ENCODE results near the gene TTN.

TTN gene

DNA sequence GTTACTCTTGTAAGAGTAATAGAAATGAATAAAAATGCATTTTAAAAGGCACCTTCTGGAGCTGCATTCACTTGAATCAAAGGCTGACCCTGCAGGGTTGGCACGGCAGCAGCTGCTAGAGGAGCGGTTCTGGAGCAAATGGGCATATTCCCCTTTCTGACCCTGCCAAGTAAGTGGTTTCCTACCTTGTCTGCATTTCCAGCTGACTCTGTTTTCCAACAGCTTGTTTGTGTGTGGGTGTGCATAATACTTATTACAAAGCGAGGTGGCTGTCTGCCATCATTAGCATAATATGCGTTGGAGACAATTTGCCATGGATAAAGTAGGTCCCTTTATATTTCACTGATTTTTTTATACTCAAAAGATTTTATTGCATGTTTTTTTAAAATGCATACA is 21.3 kb upstream of the TTN start:
- no peak for DNase-seq
- TF ChIP-seq POLR2A (IDR thresholded peaks at IDR 0.05; ENCODE audit: low read length) = no peak
- no peak for TF ChIP-seq GATA1 (IDR thresholded peaks at IDR 0.05; ENCODE audit: low read depth, low read length)

DNA sequence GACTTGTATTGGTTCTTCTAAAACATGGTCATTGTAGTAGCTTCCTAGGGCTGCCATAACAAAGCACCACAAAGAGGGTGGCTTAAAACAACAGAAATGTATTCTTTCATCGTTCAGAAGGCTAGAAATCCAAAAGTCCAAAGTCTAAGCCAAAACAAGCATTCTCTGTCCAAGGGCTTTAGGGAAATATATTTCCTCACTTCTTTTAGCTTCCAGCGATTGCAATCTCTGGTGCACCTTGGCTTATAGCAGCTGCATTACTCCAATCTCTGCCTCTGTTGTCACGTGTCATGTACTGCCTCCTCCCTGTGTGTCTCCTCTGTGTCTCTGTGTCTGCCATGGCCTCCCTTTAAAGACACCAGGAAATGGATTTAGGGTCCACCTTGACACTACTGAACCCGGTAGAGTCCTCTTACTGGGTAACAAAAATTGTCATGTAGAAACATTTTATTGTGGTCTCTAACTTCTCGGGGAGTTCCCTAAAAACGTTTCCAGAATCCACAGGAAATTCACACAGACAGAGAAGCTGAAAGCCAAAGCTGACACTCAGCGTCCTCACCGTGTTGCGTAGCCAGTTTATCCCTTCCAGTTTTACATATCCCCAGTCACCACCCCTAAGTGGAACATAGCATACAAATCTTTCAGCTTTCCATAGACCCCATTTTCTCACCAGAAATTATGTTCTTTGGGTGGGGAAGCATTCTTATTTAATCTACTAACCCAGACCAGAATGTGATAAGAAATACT is 20.7 kb upstream of the TTN start:
- DNase-seq = no peak
- TF ChIP-seq GATA1 (IDR thresholded peaks at IDR 0.05; ENCODE audit: low read depth, low read length) = no peak
- no peak for TF ChIP-seq POLR2A (IDR thresholded peaks at IDR 0.05; ENCODE audit: low read length)

DNA sequence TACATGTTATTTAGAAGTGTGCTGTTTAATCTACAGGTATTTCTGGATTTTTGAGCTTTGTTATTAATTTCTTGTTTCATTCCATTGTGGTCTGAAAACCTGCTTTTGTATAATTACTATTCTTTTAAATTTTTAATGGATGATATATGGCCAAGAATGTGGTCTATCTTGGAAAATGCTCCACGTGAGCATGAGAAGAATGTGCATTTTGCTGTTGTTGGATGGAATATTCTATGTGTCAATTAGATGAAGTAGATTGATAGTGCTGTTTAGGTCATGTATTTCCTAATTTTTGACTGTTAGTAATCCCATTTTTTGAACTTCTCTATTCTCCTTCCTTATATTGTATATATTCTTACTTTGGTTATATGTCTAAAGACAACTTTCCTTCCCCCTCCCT is 19.9 kb upstream of the TTN start:
- TF ChIP-seq GATA1 (IDR thresholded peaks at IDR 0.05; ENCODE audit: low read depth, low read length) (no peak), POLR2A (IDR thresholded peaks at IDR 0.05; ENCODE audit: low read length) (no peak)
- DNase-seq = no peak

DNA sequence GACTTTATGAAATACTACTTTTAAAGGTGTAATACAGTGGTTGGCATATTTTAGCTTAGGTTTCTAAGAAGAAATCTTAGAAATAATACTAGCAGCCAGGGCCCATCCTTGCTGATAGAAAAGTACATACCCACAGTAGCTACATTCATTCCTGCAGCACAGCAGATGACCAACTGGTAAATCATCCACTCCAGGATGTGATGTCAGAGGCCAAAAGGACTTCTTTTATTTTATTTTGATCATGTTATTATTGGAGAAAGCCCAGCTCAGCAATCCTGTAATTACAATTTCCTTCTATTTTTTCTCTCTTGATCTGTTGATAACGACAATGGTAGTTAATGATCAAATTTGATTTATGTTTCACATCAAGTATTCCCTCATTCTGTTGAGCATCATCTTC is 18.0 kb upstream of the TTN start:
- DNase-seq = no peak

DNA sequence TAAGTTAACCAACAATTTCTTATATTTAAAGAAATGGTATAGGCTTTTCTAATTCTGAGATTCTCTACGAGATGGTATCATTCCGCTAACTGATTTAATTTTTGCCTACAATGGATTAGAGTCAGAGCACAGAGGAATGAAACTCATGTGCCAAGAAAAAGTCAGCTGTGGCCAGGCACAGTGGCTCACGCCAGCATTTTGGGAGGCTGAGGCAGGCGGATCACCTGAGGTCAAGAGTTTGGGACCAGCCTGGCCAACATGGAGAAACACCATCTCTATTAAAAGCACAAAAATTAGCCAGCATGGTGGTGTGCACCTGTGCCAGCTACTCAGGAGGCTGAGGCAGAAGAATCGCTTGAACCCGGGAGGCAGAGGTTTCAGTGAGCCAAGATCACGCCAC is 17.0 kb upstream of the TTN start:
- no peak for DNase-seq
- no peak for TF ChIP-seq GATA1 (IDR thresholded peaks at IDR 0.05; ENCODE audit: low read depth, low read length)
- TF ChIP-seq POLR2A (IDR thresholded peaks at IDR 0.05; ENCODE audit: low read length) = no peak

More for the DNA sequence above, 18.0 kb upstream of the TTN start:
- TF ChIP-seq GATA1 (IDR thresholded peaks at IDR 0.05; ENCODE audit: low read depth, low read length) (no peak), POLR2A (IDR thresholded peaks at IDR 0.05; ENCODE audit: low read length) (no peak)

DNA sequence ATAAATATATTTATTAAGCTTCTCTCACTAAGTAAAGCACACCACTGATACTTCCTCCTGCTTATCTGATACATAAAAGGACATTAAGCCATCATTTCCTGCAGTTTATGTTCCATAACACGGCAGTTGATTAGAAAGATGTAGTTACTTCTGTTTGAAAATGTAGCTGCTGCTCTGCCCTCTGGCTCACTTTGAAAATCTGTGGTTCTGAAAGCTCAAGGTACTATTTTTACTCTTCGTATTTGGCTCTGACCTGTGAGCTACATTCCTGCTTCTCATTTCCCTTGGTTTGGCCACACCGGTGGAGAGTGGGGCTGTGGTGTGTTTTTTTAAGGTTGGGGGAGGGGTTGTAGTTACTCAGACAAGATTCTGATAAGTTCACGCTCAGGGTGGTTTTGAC is 12.8 kb upstream of the TTN start:
- no peak for DNase-seq
- TF ChIP-seq GATA1 (IDR thresholded peaks at IDR 0.05; ENCODE audit: low read depth, low read length) = no peak
- TF ChIP-seq POLR2A (IDR thresholded peaks at IDR 0.05; ENCODE audit: low read length) = no peak

DNA sequence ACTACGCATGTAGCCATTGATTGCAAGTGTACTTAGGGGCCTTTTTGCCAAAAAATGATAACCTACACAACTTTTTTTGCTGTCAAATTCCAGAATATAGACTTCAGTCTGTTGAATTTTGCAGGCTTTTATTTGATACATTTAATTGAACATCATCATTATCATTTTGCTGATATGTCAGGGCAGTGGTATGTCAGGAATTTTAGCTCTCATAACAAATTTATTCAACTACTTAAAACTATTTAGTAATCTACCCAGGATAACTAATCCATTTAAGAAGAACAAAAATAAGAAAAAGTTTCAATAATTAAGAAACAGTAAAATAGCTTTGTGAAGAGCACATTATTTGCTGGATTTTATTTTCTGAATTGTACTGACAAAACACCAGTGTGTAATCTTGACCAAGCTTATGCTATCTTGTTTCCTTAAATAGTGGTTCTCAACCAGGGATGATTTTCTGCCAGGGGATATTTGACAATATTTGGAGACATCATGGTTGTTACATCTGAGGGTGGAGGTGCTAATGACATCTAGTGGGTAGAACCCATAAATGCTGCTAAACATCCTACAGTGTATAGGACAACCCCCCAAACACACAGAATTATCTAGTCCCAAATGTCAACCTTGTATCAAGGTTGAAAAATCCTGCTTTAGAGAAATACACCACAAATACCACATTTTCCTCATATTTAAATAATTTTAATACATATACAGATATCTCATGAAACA is 12.1 kb upstream of the TTN start:
- DNase-seq = no peak
- no peak for TF ChIP-seq GATA1 (IDR thresholded peaks at IDR 0.05; ENCODE audit: low read depth, low read length)
- TF ChIP-seq POLR2A (IDR thresholded peaks at IDR 0.05; ENCODE audit: low read length) = no peak

DNA sequence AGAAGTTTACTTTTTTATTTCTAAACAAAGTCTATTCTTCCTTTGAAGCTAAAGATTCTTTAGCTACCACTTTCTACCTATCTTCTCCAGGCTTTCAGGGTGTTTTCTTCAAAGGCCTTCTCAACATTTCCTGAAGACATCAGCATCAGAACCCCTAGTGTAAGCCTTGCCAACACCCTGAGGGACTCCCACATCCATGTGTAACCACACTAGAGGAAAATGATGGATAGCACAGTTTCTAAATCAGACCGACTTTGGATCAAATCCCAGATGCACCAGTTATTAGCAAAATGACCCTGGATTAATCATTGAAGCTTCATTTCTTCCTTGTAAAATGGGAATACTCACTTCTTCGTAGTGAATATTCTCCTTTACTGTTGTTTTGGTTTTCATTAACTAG is 4.7 kb upstream of the TTN start:
- TF ChIP-seq POLR2A (IDR thresholded peaks at IDR 0.05; ENCODE audit: low read length) (no peak), GATA1 (IDR thresholded peaks at IDR 0.05; ENCODE audit: low read depth, low read length) (no peak)

DNA sequence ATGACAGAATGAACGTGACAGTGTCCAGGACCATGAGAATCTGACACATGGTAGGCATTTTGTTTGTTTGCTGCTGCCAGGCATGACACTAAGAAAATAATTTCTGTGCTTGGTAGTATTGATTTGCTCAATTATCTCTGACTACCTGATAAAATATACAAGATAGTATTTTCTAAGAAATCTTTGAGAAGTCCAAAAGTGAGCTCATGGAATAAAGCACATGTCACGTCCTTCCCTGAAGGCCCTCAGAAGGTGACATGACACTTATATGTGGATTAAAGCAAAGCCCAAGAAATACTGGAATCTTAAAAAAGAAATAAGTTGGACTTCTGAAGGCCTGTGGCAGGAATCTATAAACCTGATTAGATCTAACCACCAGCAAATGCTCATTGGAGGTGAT is 3.8 kb upstream of the TTN start:
- DNase-seq = no peak
- TF ChIP-seq GATA1 (IDR thresholded peaks at IDR 0.05; ENCODE audit: low read depth, low read length) (no peak), POLR2A (IDR thresholded peaks at IDR 0.05; ENCODE audit: low read length) (no peak)

More for the DNA sequence above, 4.7 kb upstream of the TTN start:
- no peak for DNase-seq

DNA sequence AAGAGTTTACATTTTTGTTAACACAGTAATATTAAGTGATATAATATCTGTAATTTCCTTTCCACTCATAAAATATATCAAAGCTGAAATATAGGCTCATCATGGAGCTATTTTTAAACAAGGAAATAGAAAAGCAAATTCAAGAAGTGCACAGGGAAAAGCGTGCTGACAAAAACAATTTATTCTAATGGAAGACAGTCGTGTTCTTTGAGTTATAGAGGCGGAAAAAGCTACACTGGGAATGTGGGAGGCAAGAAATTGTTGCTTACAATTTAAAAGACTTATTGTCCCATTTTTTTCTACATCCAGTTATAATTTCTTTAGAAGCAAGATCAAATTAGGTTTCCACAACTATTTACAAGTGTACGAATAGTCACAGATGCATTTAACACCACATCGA is 3.2 kb upstream of the TTN start:
- TF ChIP-seq POLR2A (IDR thresholded peaks at IDR 0.05; ENCODE audit: low read length) = no peak
- TF ChIP-seq GATA1 (IDR thresholded peaks at IDR 0.05; ENCODE audit: low read depth, low read length) = no peak
- DNase-seq = no peak

DNA sequence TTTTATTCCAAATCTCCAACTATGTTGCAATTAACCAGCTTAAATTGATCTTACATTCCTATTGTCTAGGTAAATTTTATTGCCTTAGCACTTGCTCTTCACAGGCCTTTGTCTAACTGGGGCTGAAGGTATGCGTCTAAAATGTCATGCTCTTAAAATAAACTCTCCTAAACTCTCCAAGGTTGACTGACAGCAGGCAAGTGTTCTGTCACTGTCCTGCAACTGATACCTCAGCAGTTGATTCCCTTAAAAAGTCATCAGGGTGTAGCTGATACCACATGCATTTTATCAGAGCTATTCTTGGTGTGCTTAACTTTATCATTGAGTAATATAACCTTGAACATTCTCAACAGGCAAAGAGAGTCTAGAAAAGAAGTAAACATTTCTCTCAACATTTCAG is 680 bp downstream of the TTN start:
- no peak for TF ChIP-seq GATA1 (IDR thresholded peaks at IDR 0.05; ENCODE audit: low read depth, low read length)
- no peak for TF ChIP-seq POLR2A (IDR thresholded peaks at IDR 0.05; ENCODE audit: low read length)
- no peak for DNase-seq

DNA sequence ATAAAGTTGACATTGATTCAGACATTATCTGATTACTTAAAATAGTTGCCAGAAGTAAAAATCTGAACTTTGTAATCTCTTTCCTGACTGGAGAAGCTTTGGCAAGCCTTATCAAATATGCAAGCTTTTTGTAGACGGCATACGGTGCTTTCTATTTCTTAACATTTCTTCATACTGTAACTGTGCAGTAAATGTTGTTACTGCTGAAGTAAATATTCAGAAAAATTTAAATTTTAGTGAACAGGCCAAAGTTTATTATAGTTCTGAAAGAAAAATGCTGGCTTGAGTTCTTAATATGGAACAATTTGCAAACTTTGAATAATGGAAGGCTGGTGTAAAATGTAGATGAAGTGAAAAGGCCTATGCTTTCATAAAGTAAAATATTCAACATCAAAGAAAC is 1.8 kb downstream of the TTN start:
- TF ChIP-seq GATA1 (IDR thresholded peaks at IDR 0.05; ENCODE audit: low read depth, low read length) = no peak
- no peak for TF ChIP-seq POLR2A (IDR thresholded peaks at IDR 0.05; ENCODE audit: low read length)
- no peak for DNase-seq

DNA sequence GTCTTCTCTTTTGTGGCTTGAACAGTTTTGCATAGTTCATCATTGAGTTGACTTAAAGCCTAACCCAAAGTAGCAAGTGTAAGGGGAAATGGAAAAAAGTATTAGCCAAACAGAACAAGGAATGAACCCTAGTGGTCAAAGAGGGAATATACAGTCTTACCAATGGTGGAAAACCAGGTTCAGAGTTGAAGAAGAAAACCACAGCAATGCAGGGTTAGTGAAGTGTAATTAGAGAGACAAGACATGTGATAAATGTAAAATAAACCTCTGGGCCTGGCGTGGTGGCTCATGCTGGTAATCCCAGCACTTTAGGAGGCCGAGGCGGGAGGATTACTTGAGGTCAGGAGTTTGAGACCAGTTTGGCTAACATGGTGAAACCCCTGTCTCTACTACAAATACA is 2.4 kb downstream of the TTN start:
- DNase-seq = peak in 1 of 2 experiments; percentile 12
- TF ChIP-seq GATA1 (IDR thresholded peaks at IDR 0.05; ENCODE audit: low read depth, low read length) (no peak), POLR2A (IDR thresholded peaks at IDR 0.05; ENCODE audit: low read length) (no peak)

DNA sequence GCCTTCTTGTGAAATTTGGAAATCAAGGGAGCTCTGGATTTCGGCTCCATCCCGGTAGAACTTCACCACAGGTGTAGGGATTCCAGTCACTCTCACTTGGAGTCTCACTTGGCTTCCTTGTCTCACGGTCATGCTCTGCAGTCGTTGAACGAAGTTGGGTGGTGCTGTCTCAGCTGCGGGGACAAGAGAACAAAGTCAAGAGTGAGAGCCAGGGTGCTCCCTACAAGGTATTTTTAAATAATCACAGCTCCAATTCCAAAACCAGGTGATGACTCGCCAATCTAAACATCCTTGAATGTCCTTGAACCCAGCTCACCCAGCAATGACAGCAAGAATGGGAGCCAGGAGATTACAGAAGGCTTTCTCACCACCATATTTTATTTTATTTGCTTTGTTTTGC is 6.7 kb downstream of the TTN start:
- no peak for TF ChIP-seq POLR2A (IDR thresholded peaks at IDR 0.05; ENCODE audit: low read length)
- no peak for TF ChIP-seq GATA1 (IDR thresholded peaks at IDR 0.05; ENCODE audit: low read depth, low read length)
- DNase-seq = no peak

DNA sequence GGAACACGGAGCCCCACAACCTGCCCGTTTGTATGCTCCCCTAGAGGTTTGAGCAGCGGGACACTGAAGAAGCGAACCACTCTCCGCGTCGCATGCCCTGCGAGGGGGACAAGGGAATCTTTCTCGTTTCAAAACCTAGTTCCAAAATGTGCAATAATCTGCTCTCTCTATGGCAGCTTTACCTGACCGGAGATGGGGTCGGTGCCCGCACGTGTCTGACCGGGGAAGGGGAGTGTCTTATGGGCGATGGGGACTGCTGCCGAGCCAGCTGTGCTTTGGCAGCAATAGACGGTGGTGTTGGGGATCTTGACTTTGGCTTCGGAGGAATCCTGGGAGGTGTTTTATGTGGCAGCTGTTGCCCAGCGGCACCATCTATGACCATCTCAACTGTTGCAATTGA is 7.9 kb downstream of the TTN start:
- no peak for TF ChIP-seq GATA1 (IDR thresholded peaks at IDR 0.05; ENCODE audit: low read depth, low read length)
- TF ChIP-seq POLR2A (IDR thresholded peaks at IDR 0.05; ENCODE audit: low read length) = no peak
- DNase-seq = no peak

All from erythroblast (primary cell).